Astrocyte (in vitro differentiated cells and primary cell): ENCODE data around the gene TIPARP.
"Not testable (repeated sequence)": the region's sequence is repeated elsewhere in the genome, so short reads cannot be mapped to it uniquely, and the experiment has no call there.

Source experiments
- EZH2 ChIP-seq: IDR thresholded peaks from 2 replicates; pipeline ENCODE4 v1.6.1; 2012; ENCODE audit warnings: mild to moderate bottlenecking, low read length, inconsistent platforms; ENCODE audit not compliant: insufficient read depth
- TF ChIP-seq, protein P1 (sequence below): IDR thresholded peaks from 2 replicates; pipeline ENCODE4 v1.5.1; 2011; ENCODE audit warnings: low read depth, mild to moderate bottlenecking, inconsistent platforms, low read length, moderate library complexity; ENCODE audit not compliant: insufficient read depth

GRCh38 chr3:156711944-156712343 is 37.6 kb downstream of the TIPARP start:
- TF ChIP-seq, protein P1, sequence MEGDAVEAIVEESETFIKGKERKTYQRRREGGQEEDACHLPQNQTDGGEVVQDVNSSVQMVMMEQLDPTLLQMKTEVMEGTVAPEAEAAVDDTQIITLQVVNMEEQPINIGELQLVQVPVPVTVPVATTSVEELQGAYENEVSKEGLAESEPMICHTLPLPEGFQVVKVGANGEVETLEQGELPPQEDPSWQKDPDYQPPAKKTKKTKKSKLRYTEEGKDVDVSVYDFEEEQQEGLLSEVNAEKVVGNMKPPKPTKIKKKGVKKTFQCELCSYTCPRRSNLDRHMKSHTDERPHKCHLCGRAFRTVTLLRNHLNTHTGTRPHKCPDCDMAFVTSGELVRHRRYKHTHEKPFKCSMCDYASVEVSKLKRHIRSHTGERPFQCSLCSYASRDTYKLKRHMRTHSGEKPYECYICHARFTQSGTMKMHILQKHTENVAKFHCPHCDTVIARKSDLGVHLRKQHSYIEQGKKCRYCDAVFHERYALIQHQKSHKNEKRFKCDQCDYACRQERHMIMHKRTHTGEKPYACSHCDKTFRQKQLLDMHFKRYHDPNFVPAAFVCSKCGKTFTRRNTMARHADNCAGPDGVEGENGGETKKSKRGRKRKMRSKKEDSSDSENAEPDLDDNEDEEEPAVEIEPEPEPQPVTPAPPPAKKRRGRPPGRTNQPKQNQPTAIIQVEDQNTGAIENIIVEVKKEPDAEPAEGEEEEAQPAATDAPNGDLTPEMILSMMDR = not testable (repeated sequence)
- TF ChIP-seq EZH2 = not testable (repeated sequence)
